DMS53 treated with DMSO at 0.1 percent for 48 hours (cell line): ENCODE measurements around the gene PMEPA1.

Experiments
- DNase-seq: peaks from one replicate; lab custom pipeline; 2025; ENCODE audit not compliant: unreplicated experiment; lab: John Stamatoyannopoulos, UW

Gene PMEPA1

GRCh38 chr20:57695012-57695411 is 14.8 kb downstream of the PMEPA1 start:
- no peak for DNase-seq

GRCh38 chr20:57694481-57694880 is 15.3 kb downstream of the PMEPA1 start:
- DNase-seq = no peak

GRCh38 chr20:57693670-57694329 is 16.0 kb downstream of the PMEPA1 start:
- no peak for DNase-seq

- no peak for DNase-seq
Observed at GRCh38 chr20:57693002-57693582, 16.7 kb downstream of the PMEPA1 start.

GRCh38 chr20:57692393-57692792 is 17.4 kb downstream of the PMEPA1 start:
- DNase-seq = no peak

GRCh38 chr20:57691699-57692098 is 18.1 kb downstream of the PMEPA1 start:
- DNase-seq = no peak

GRCh38 chr20:57690525-57690924 is 19.3 kb downstream of the PMEPA1 start:
- no peak for DNase-seq

GRCh38 chr20:57689745-57690481 is 19.9 kb downstream of the PMEPA1 start:
- no peak for DNase-seq

GRCh38 chr20:57688864-57689263 is 21.0 kb downstream of the PMEPA1 start:
- DNase-seq = no peak

- no peak for DNase-seq
Observed at GRCh38 chr20:57688295-57688694, 21.5 kb downstream of the PMEPA1 start.

- DNase-seq = no peak
Observed at GRCh38 chr20:57686931-57687652, 22.7 kb downstream of the PMEPA1 start.

GRCh38 chr20:57685146-57685758 is 24.6 kb downstream of the PMEPA1 start:
- DNase-seq = no peak

- DNase-seq = no peak
Observed at GRCh38 chr20:57684808-57685140, 25.0 kb downstream of the PMEPA1 start.

- DNase-seq = no peak
Observed at GRCh38 chr20:57683881-57684807, 25.7 kb downstream of the PMEPA1 start.

GRCh38 chr20:57683287-57683686 is 26.5 kb downstream of the PMEPA1 start:
- DNase-seq = no peak

- DNase-seq = no peak
Observed at GRCh38 chr20:57682184-57683101, 27.4 kb downstream of the PMEPA1 start.

- DNase-seq = no peak
Observed at GRCh38 chr20:57680934-57681914, 28.6 kb downstream of the PMEPA1 start.

GRCh38 chr20:57680131-57680716 is 29.6 kb downstream of the PMEPA1 start:
- no peak for DNase-seq
